Central memory CD8-positive, alpha-beta T cell (primary cell): ENCODE measurements around the gene ANKAR.

Source experiments
- ATAC-seq: fragments of 150-1000 bp; cut with Tn5 transposase; replicated peaks from 2 replicates; pipeline ENCODE4 v1.10.0; 2022; ENCODE audit warnings: mild to moderate bottlenecking, moderate FRiP score, moderate number of reproducible peaks; ENCODE audit not compliant: poor library complexity, severe bottlenecking; ENCODE audit errors: extremely low read depth
- DNase-seq, 2 donors: peaks; one replicate each; pipeline ENCODE4 v3.0.0; 2021; ENCODE audit warnings: low spot score in 2 of 2
- H3K27ac Mint-ChIP-seq: one replicate; pipeline ENCODE4 v1.8.0; 2022; ENCODE audit warnings: low read depth, mild to moderate bottlenecking, moderate library complexity, mixed read lengths
- H3K27me3 Mint-ChIP-seq: one replicate; pipeline ENCODE4 v1.8.0; 2022; ENCODE audit warnings: mixed read lengths
- H3K36me3 Mint-ChIP-seq: one replicate; pipeline ENCODE4 v1.8.0; 2022; ENCODE audit warnings: mild to moderate bottlenecking, moderate library complexity, mixed read lengths; ENCODE audit not compliant: insufficient read depth
- H3K4me1 Mint-ChIP-seq: one replicate; pipeline ENCODE4 v1.8.0; 2022; ENCODE audit warnings: mixed read lengths
- H3K4me3 Mint-ChIP-seq: one replicate; pipeline ENCODE4 v1.8.0; 2022; ENCODE audit warnings: mild to moderate bottlenecking, moderate library complexity, mixed read lengths
- H3K9me3 Mint-ChIP-seq: one replicate; pipeline ENCODE4 v1.8.0; 2022; ENCODE audit warnings: mixed read lengths

ANKAR gene

GRCh38 chr2:189674374-189675112 lies at the start of gene ANKAR:
Gene ANKAR (plus strand): TSS chr2:189674670. CDS start chr2:189676491, 1,821 bp downstream.
- Mint-ChIP-seq H3K36me3 (peaks cover 22% of the 10 kb centered on the region), H3K9me3 (peaks cover 8% of the 10 kb centered on the region), H3K4me1 (peaks cover 34% of the 10 kb centered on the region), H3K4me3 (peak within 1 kb of the TSS; percentile 86), H3K27me3 (no peaks in the 10 kb centered on the region), H3K27ac (peak within 1 kb of the TSS; percentile 95)
- peak; percentile 92 for ATAC-seq
- peak; percentile 75 to 77 for DNase-seq

GRCh38 chr2:189625636-189626035 lies 48.8 kb upstream of the ANKAR start:
- no peak overlapping the region for H3K27ac Mint-ChIP-seq
- H3K36me3 Mint-ChIP-seq: no peaks in the 10 kb centered on the region
- ATAC-seq (no peak), DNase-seq (no peak)
- no peaks in the 10 kb centered on the region for H3K4me1 Mint-ChIP-seq
- no peaks in the 10 kb centered on the region for H3K9me3 Mint-ChIP-seq
- no peak overlapping the region for H3K4me3 Mint-ChIP-seq
- no peaks in the 10 kb centered on the region for H3K27me3 Mint-ChIP-seq

- DNase-seq (no peak), ATAC-seq (no peak)
- Mint-ChIP-seq H3K4me1 (no peaks in the 10 kb centered on the region), H3K9me3 (no peaks in the 10 kb centered on the region), H3K27ac (no peak overlapping the region), H3K4me3 (no peak overlapping the region), H3K36me3 (no peaks in the 10 kb centered on the region), H3K27me3 (no peaks in the 10 kb centered on the region)
Measured at GRCh38 chr2:189627789-189628188, 46.7 kb upstream of the ANKAR start.

- H3K9me3 Mint-ChIP-seq: no peaks in the 10 kb centered on the region
- H3K27me3 Mint-ChIP-seq: no peaks in the 10 kb centered on the region
- ATAC-seq: no peak
- H3K27ac Mint-ChIP-seq: no peak overlapping the region
- H3K4me1 Mint-ChIP-seq: no peaks in the 10 kb centered on the region
- DNase-seq: no peak
- no peaks in the 10 kb centered on the region for H3K36me3 Mint-ChIP-seq
- no peak overlapping the region for H3K4me3 Mint-ChIP-seq
Measured at GRCh38 chr2:189628817-189629530, 45.5 kb upstream of the ANKAR start.

- H3K4me3 Mint-ChIP-seq: no peak overlapping the region
- H3K27me3 Mint-ChIP-seq: no peaks in the 10 kb centered on the region
- DNase-seq (no peak), ATAC-seq (no peak)
- H3K4me1 Mint-ChIP-seq: no peaks in the 10 kb centered on the region
- H3K36me3 Mint-ChIP-seq: no peaks in the 10 kb centered on the region
- H3K9me3 Mint-ChIP-seq: no peaks in the 10 kb centered on the region
- no peak overlapping the region for H3K27ac Mint-ChIP-seq
Measured at GRCh38 chr2:189629531-189630453, 44.7 kb upstream of the ANKAR start.

GRCh38 chr2:189631849-189632248 lies 42.6 kb upstream of the ANKAR start:
- Mint-ChIP-seq H3K27me3 (no peaks in the 10 kb centered on the region), H3K27ac (no peak overlapping the region), H3K4me1 (no peaks in the 10 kb centered on the region), H3K4me3 (no peak overlapping the region), H3K9me3 (no peaks in the 10 kb centered on the region), H3K36me3 (no peaks in the 10 kb centered on the region)
- no peak for DNase-seq
- ATAC-seq: no peak

- ATAC-seq: no peak
- H3K27me3 Mint-ChIP-seq: no peaks in the 10 kb centered on the region
Measured at GRCh38 chr2:189633392-189633811, 41.1 kb upstream of the ANKAR start.

GRCh38 chr2:189635353-189635752 lies 39.1 kb upstream of the ANKAR start:
- H3K27me3 Mint-ChIP-seq: no peaks in the 10 kb centered on the region

More at GRCh38 chr2:189633392-189633811, 41.1 kb upstream of the ANKAR start:
- no peaks in the 10 kb centered on the region for H3K9me3 Mint-ChIP-seq
- no peak overlapping the region for H3K4me3 Mint-ChIP-seq
- no peaks in the 10 kb centered on the region for H3K4me1 Mint-ChIP-seq
- DNase-seq: no peak
- no peak overlapping the region for H3K27ac Mint-ChIP-seq
- H3K36me3 Mint-ChIP-seq: no peaks in the 10 kb centered on the region

GRCh38 chr2:189638301-189639006 lies 36.0 kb upstream of the ANKAR start:
- H3K27ac Mint-ChIP-seq: no peak overlapping the region
- no peaks in the 10 kb centered on the region for H3K36me3 Mint-ChIP-seq
- H3K27me3 Mint-ChIP-seq: no peaks in the 10 kb centered on the region
- no peak for ATAC-seq
- no peak for DNase-seq
- H3K4me1 Mint-ChIP-seq: no peaks in the 10 kb centered on the region
- H3K4me3 Mint-ChIP-seq: no peak overlapping the region
- no peaks in the 10 kb centered on the region for H3K9me3 Mint-ChIP-seq

More at GRCh38 chr2:189635353-189635752, 39.1 kb upstream of the ANKAR start:
- H3K27ac Mint-ChIP-seq: no peak overlapping the region
- no peak for DNase-seq
- no peak for ATAC-seq
- no peaks in the 10 kb centered on the region for H3K4me1 Mint-ChIP-seq
- H3K4me3 Mint-ChIP-seq: no peak overlapping the region
- H3K9me3 Mint-ChIP-seq: no peaks in the 10 kb centered on the region
- no peaks in the 10 kb centered on the region for H3K36me3 Mint-ChIP-seq

GRCh38 chr2:189639007-189639609 lies 35.4 kb upstream of the ANKAR start:
- H3K27ac Mint-ChIP-seq: no peak overlapping the region
- H3K9me3 Mint-ChIP-seq: no peaks in the 10 kb centered on the region
- H3K4me1 Mint-ChIP-seq: no peaks in the 10 kb centered on the region
- no peaks in the 10 kb centered on the region for H3K36me3 Mint-ChIP-seq
- no peak for ATAC-seq
- DNase-seq: no peak
- H3K4me3 Mint-ChIP-seq: no peak overlapping the region
- no peaks in the 10 kb centered on the region for H3K27me3 Mint-ChIP-seq

- H3K4me1 Mint-ChIP-seq: no peaks in the 10 kb centered on the region
- no peaks in the 10 kb centered on the region for H3K27me3 Mint-ChIP-seq
- no peak overlapping the region for H3K27ac Mint-ChIP-seq
- H3K9me3 Mint-ChIP-seq: no peaks in the 10 kb centered on the region
- no peak for ATAC-seq
- DNase-seq: no peak
- H3K4me3 Mint-ChIP-seq: no peak overlapping the region
- no peaks in the 10 kb centered on the region for H3K36me3 Mint-ChIP-seq
Measured at GRCh38 chr2:189641002-189641401, 33.5 kb upstream of the ANKAR start.

GRCh38 chr2:189641590-189641989 lies 32.9 kb upstream of the ANKAR start:
- no peaks in the 10 kb centered on the region for H3K36me3 Mint-ChIP-seq
- H3K27me3 Mint-ChIP-seq: no peaks in the 10 kb centered on the region
- H3K4me1 Mint-ChIP-seq: no peaks in the 10 kb centered on the region
- DNase-seq: no peak
- H3K4me3 Mint-ChIP-seq: no peak overlapping the region
- H3K27ac Mint-ChIP-seq: no peak overlapping the region
- H3K9me3 Mint-ChIP-seq: no peaks in the 10 kb centered on the region
- ATAC-seq: no peak
